Skin of body (tissue), 2 donors: ENCODE data around the gene STK38L. TPM values are rescaled to one million over a fixed set of nuclear protein-coding genes. Genes with fewer than 3 reads are reported as not detected.

ENCODE experiments used
- DNase-seq: peaks from one replicate; lab custom pipeline; 2025; lab: John Stamatoyannopoulos, UW
- total RNA-seq: library from RNA; depleted of rRNA; stranded (reverse); fragments of >200 nt; gene quantifications from one replicate; pipeline ENCODE4 v1.2.3, GENCODE V29; 2014

Gene STK38L
- total RNA-seq, 1 donor from 2014 or later, result 36.2 TPM

DNA sequence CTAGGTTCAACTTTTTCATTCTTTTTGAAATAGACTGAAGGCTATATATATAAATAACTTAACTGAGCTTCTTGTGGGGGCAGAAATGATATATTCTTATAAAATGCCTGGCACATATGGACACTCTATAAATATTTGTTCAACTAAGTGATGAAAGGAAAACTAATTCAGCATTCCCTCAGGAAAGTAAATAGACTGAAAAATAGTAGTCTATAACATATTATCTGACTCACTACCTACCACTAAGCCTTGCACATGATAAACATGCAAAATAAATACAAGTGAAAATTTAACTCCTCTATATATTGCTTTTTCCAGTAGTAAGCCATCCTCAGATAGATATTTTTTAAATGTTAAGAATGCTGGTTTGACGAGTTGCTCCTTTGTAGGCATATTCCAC lies 72.9 kb downstream of the STK38L start:
- DNase-seq, result no peak

DNA sequence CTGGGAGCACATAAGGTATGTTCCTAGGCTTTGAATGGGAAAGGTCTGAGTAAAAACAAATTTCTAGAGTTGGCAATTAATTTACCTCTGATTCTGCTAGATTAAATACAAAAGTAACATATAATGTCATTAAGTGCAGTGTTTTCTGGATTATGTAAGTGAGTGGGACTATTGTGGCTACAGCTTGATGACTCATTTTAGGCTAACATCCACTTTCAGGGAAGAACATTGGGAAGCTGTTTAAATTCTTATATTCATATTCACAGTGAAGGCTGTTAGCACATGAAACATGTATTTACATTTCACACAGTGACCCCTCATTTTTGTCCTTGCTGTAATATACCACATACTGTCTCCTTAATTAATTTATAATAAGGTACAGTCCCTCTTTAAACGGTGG lies 75.3 kb downstream of the STK38L start:
- no peak for DNase-seq

DNA sequence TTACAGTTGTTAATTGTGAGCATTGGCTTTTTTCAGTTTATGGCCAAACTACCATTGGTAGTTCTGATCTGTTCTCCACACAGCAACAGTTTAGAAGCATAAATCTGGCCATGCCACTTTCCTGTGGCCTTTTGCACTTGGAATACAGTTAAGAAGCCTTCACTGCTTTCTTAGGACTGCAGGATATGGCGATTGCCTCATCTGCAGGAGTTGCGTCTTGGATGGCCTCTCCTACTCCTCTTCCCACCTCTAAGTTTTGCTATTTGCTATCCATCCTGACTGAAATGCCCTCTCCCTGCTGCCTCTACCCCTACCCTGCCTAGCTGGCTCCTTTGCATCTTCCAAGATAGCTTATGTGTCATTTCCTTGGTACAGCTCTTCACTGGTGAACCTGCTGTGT lies 75.8 kb downstream of the STK38L start:
- DNase-seq, result no peak

DNA sequence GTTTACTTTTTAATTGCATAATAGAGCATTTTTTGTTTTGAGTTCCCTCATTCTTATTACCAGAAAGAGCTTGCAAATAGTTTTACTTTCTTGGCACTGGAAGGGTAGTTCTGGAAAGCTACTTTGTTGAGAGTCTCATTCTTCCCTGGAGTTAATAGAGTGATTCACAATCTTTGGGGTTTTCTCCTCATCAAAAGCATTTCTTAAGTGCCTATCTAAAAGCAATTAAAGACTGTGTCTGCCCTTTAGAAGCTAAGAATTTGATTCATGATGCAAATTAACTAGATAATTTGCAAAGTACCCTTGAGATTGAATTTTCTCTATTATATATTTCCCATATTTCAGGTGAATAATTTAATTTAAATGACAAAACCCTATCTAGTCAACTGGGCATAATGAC lies 80.4 kb downstream of the STK38L start:
- DNase-seq, result no peak

DNA sequence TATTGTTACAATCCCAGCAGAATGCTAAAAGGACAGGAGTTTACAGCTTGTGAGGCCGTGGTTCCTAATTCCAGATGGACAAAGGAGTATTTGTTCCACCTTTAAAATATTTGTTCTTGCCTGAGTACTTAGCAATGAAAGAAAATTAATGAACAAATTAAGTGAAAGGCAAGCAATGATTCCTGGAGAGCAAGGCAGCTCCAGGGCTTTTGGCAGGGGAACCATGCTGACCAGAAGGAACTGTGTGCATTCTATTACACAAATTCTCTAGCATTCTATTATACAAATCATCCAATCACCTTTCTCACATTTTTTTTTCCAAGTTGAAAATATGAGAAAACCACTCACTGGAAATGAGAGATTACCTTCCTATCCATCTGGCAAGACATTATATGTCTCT lies 86.8 kb downstream of the STK38L start:
- DNase-seq, result no peak

DNA sequence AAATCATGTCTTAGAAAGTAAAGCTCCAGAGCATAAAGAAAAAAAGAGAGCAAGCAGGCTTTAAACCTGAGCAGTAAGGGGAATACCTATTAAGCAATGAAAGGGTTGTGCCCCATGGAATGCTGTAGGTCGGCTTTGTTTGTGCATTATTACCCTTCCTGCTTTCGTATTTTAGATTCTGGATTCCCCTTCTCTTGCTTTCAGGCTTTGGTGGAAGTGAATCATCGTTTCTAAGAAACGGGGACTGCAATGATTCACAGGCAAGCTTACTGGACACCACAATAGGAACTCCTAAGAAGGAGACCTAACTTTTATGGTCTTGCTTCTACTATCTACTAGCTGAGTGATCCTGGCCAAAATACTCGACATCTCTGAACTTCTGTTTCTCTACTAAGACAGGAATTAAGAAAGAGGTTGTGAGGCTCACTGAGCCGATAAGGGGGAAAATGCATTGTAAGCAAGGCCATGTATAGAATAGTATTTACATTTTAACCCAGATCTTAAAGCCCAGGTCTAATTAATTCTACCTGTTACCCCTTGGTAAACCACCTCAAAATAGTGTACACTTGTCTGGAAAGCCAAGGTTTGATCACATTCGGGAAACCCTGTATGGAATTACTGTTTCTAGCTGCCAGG lies 87.3 kb downstream of the STK38L start:
- DNase-seq, result no peak

DNA sequence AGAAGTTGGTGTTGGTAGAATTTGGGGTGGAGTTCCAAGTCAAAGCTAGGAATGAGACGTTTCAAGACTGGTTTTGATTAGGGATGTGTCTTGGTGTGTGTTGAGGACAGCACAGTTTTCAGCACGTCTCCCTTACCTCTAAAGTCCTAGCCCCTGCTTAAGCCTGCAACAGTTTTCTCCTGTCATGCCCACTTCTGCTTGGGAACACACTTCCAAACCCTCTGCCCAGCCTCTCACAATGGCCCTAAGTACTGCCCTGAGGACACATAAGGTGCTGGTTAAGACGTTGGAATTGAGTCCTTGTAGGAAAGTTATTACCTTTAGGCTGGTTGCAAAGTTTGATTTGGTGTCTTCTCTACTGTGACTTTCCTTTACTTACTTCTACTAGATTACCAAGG lies 87.8 kb downstream of the STK38L start:
- no peak for DNase-seq

DNA sequence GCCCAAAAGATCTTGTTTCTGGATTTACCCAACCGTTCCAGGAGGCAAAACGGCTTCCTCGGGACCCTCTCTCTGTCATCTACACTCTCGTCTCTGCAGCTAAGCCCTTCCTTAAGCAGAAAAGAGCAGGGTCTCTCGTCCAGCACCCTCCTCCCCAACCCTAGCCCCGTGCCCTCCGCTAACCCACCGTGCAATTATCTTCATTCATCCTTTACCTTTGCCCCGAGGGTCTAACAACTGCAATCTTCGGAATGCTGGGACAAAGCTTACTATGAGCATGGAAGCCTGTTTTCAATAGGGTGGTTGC lies 88.3 kb downstream of the STK38L start:
- DNase-seq, result no peak

DNA sequence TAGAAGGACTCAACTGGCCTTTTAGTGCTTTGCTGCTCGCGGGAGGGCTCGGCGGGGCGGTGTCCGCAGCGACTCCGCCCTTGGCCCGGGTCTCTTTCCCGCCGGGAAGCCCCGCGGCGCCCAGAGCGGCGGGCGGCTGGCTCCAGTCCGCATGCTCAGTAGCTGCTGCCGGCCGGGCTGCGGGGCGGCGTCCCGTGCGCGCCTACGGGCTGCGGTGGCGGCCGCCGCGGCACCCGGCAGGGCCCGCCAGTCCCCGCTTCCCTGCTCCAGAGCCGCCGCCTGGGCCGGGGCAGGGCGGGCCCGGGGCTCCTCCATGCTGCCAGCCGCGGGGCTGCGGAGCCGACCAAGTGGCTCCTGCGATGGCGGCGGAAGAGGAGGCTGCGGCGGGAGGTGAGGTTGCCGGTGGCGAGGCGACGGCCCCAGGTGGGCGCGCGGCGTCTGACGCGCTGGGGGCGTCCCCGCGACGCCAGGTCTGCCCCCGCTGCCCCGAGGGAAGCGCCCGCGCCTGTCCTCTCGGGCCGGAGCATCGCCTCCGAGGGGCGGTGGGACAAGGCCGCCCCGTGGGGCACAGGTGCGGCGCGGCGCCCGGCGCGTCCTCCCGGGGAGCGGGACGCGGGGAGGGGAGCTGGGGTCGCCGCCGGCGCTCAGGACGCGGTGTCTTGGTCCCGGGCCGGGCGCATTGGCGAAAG lies 88.8 kb downstream of the STK38L start, which contains the start of gene BMAL2:
BMAL2 (plus strand) TSS at position 123 of the 689 bp plus-strand sequence; CDS start at position 360, 237 bp downstream.
- no peak for DNase-seq

DNA sequence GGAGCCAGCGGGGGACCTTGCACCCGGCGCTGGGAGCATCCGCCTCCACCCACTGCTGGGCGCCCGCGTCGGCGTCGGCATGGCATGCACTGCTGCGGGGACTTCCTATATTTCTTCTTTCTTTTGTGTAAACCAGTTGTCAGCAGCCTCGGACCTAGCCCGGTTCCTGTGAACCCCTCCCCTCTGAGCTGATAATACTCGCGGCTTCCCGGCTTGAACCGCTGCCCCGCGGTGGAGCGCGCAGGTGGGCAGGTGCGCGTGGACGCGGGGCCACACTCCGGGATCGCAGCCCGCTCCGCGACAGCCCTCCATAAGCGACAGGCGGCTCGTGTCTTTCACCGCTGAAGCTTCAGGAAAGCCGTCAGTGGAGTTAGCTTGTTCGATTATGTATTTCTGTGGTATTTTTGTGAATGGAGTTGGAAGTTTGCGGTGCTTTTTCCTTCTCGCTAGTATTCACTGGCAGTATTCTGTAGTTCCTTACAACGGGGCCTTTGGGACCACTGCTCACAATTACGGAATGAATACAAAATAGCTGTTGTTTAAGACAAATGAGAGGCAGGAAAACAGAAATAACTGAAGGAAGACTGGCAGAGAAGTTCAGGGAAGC lies 89.4 kb downstream of the STK38L start:
- no peak for DNase-seq

DNA sequence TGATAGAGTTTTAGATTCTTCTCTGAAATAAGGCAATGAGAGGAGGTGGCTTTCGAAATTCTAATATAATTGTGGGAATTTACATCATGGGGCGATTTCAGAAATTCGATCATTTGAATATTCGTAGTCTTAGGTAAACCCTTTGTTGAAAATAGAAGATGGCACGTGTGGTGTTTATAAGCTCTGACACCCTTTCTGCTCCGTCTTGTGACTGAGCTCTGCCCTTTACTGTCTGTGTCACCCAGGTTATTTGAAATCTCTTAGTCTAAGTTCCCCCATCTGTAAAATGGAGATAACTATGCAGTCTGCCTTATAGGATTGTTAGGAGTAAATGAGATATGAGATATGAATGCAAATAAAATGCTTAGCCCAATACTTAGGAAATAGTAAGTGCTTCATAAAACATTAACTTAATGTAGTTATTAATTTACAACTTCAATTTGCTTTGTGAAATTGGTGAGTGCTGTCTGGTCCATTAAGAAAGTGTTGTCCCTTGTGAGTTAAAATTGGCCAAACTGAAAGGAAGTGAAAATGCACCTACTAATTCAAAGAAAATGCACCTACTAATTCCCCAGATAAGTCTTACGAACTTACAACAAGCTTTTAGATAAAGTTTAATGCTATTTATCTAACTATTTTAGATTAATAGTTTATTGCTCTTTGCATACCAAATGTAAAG lies 90.1 kb downstream of the STK38L start:
- DNase-seq, result no peak

DNA sequence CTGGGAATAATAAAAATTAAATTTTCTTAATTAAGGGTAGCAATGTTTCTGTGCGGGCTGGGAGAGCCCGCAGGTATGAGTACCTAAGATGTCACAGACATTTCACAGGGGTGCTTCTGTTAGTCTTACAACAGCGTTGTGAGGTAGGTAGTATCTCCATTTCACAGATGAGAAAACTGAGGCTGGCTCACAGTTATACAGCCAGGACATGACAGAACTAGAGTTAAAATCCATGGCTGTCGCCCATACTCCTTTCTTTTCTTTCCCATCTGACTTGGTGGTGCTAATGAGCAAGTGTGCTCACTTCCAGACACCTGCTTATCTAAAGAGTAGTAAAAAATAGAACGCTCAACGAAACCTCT lies 90.6 kb downstream of the STK38L start:
- DNase-seq, result no peak

DNA sequence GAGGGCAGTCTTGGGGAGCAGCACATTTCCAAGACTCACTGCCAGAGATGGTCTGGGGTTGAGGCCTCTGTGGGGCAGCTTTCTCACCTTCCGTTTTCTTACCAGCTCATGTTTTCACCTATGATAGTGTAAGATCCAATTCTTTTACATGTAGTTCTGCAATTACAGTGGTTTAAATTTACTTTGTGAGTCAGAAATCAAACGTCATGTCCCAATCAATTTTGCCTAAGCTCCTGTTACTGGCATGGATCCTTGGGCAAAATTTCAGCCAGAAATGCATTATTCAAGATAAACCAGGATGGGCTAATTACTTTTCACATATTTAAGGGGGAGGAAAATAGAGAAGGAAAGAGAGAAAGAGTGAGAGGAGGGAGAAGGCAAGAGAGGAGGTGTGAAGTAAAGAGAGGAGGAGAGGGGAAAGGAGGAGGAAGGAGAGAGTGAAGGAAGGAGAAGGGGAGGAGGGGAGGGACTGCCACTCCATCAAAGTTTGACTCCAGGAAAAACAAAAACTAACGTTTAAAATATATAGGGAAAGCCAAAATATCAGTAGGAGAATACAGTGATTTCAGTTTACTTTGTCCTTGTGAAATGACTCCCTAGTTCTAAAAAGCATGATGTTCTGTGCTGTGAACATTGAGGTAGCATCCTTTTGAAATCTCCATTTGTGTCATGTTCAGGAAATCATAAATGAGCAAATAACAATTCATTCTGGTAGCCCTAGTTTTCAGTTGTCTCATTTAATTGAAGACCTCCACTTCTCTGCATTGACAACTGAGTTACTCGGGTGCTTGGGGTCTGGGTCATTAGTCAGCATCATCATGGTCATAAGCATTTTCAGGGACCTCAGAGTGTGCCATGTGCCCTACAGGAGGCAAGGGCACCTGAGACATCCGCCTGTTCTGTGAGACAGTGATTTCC lies 91.5 kb downstream of the STK38L start:
- DNase-seq, result no peak

DNA sequence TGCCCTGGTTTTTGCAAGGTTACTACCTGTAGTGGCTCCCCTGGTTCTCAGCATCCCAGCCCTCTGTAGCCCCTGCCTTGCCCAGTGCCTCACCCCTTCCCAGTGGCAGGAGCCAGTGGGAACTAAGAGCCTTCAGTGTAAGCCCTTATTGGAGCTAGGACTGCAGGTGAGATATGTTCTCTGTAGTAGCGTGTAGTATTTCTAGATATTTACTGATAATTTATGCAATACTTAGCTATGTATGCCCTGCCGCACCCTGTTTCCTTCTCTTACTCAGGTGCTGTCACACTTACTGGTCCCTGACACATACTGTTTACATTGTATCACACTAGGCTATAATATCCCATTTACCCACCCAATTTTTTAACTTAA lies 92.2 kb downstream of the STK38L start:
- DNase-seq, result no peak

DNA sequence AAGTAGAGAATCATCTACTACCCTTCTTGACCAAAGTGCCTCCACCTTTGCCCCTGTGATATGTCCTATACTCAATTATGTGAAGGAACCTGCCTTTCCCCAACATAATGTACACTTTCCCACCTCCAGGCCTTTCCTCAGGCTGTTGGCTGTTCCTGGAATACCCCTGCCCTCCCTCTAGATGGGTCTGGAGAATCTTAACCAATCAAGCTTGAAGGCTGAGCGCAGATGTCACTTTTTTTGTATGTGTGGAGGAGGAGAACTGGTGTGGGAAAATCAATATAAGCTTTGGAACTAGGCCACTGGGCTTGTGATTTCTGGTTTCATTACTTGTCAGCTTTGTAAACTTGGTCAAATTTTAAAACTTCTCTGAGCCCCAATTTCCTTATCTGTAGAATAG lies 93.3 kb downstream of the STK38L start:
- no peak for DNase-seq

DNA sequence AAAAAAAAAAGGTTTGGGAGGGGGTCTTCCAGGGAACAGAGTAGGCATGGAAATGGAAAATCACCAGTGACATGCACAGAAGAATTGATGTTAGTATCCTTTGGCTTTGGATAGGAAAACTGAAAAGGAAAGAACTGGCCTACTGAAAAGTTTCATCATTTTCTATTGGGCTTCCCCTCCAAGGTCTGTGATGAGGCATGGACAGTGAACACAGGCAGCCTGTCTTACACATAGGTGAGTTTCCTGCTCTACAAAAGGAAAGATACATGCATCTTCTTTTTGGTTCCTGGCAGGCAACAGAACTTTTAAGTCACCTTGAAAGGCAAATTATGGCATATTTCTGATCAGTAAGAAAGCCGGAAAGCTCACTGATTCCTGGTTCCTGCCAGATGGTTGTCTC lies 94.4 kb downstream of the STK38L start:
- no peak for DNase-seq

DNA sequence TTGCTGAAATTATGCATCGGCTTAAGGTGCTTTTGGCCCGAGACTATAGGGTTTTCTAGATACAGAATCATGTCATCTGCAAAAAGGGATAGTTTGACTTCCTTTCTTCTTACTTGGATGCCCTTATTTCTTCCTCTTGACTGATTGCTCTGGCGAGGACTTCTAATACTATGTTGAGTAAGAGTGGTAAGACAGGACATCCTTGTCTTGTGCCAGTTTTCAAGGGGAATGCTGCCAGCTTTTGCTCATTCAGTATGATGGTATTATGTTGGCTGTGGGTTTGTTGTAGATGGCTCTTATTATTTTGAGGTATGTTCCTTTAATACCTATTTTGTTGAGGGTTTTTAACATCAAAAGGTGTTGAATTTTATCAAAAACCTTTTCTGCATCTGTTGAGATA lies 96.9 kb downstream of the STK38L start:
- no peak for DNase-seq

DNA sequence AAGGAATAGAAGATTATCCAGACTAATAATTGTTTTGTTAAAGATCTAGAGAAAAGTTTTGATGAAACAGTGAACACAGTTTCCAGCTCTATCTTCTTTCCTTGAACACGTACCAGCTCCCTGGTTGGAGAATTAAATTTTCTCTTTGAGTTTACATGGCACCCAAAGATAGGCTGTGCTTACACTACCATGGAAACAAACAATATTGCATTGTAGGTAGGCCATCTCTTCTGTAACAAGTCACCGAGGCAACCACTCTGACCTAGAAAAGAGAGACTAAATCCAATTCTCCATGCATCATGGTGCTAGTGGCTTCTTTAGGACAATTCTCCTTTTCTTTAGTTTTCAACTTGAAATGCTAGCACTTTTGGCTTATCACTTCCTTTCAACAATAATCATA lies 98.5 kb downstream of the STK38L start:
- no peak for DNase-seq

DNA sequence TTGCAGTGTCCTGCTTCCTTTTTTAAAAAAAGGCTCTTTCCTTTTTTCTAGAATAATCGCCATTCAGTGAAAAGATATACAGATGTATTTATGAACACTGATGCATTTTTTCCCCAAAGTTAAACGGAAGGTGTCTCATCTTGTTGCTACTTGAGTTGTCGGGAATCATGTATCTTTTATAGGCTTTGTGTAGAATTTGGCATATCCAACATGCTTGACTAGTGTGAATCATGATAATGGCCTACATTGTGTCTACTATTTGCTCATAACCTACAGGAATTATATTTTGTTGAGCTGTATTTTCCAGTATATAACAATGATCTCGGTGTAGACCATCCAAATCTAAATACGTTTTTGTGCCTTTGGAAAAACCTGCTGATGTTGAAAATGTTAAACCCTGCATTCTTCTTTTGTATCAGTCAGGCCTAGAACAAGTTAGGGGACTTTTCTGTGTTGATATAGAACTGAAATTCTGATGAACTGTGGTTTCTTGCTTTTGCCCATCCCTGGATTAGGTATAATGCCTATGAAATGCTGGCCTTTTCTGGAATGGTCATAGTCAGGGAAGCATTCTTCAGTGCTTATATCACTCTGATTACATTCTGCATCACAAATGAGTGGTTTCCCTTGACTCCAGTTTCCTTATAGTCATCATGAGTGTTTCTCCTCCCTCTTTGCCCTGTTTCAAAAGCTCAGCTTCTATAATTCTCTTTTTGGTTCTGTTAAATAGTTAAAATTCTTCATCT lies 99.3 kb downstream of the STK38L start:
- DNase-seq, result no peak

DNA sequence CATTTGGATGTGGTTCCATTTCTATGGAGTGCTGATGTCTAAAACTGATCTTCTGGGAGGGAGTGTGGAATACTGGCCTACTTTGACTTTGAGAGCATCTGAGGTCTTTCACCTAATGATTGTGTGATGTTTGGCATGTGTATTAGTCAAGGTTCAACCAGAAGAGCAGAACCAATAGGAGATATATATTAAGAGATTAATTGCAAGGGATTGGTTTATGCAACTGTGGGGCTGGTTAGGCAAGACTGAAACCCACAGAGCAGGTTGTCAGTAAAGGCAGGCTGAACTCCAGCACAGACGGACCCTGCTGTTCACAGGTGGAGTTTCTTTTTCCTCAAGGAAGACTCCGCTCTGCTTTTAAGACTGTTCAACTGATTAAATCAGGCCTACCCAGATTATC lies 100.2 kb downstream of the STK38L start:
- DNase-seq, result no peak

DNA sequence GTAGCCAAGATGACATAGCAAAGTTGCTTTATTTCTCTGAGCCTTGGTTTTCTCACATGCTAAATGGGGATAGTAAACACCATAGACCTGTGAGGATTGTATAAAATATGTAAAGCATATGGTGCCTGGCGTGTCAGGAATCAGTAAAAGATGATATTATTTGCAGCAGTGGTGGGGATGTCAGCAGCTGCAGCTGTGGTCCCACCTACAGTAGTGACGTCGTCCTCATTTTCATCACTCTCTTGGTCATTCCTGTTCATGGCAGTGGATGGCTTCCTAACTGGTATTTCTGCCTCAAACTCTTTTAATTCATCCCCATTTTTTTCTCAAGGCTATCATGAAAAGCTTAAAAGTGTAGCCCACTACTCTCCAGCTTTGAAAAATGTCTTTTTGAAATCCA lies 100.7 kb downstream of the STK38L start:
- no peak for DNase-seq
